ENCODE measurements around the gene PET100.

Gene PET100

GRCh38 chr19:7625763-7626372, 3.7 kb upstream of the PET100 start:
- H3K4me3 ChIP-seq (ENCODE audit: low read depth, low read length) = no peak overlapping the region
- no peak for TF ChIP-seq CTCF (IDR thresholded peaks at IDR 0.05; ENCODE audit: insufficient read depth, low read depth, low read length, missing control alignments)
- no peak for DNase-seq (ENCODE audit: low read depth)

- no peak for TF ChIP-seq CTCF (IDR thresholded peaks at IDR 0.05; ENCODE audit: insufficient read depth, low read depth, low read length, missing control alignments)
Observed at GRCh38 chr19:7627166-7627565, 2.4 kb upstream of the PET100 start.

GRCh38 chr19:7628589-7629311, 843 bp upstream of the PET100 start:
- DNase-seq (ENCODE audit: low read depth) = no peak
- no peak for TF ChIP-seq CTCF (IDR thresholded peaks at IDR 0.05; ENCODE audit: insufficient read depth, low read depth, low read length, missing control alignments)
- H3K4me3 ChIP-seq (ENCODE audit: low read depth, low read length) = peak overlapping the region; percentile 93

More at GRCh38 chr19:7627166-7627565, 2.4 kb upstream of the PET100 start:
- H3K4me3 ChIP-seq (ENCODE audit: low read depth, low read length) = no peak overlapping the region
- no peak for DNase-seq (ENCODE audit: low read depth)

- H3K4me3 ChIP-seq (ENCODE audit: low read depth, low read length) = no peak overlapping the region
- DNase-seq (ENCODE audit: low read depth) = no peak
- TF ChIP-seq CTCF (IDR thresholded peaks at IDR 0.05; ENCODE audit: insufficient read depth, low read depth, low read length, missing control alignments) = no peak
Observed at GRCh38 chr19:7631577-7631976, 2.0 kb downstream of the PET100 start.

- TF ChIP-seq CTCF (IDR thresholded peaks at IDR 0.05; ENCODE audit: insufficient read depth, low read depth, low read length, missing control alignments) = no peak
- no peak overlapping the region for H3K4me3 ChIP-seq (ENCODE audit: low read depth, low read length)
- DNase-seq (ENCODE audit: low read depth) = no peak
Observed at GRCh38 chr19:7632340-7633203, 3.0 kb downstream of the PET100 start.

- no peak for TF ChIP-seq CTCF (IDR thresholded peaks at IDR 0.05; ENCODE audit: insufficient read depth, low read depth, low read length, missing control alignments)
- H3K4me3 ChIP-seq (ENCODE audit: low read depth, low read length) = no peak within 1 kb of the TSS
- no peak for DNase-seq (ENCODE audit: low read depth)
Observed at GRCh38 chr19:7633698-7634097, 4.1 kb downstream of the PET100 start, which contains the start of gene PCP2. Gene PCP2, minus strand, starts transcription at chr19:7633719. Its CDS starts 262 bp downstream, at chr19:7633457.
